Measurements from ENCODE around the gene PPP1R16B.

- TF ChIP-seq CTCF (IDR thresholded peaks at IDR 0.05; ENCODE audit: poor library complexity) (no peak), EZH2 (IDR thresholded peaks at IDR 0.05; ENCODE audit: borderline replicate concordance) (no peak), EZH2phosphoT487 (IDR thresholded peaks at IDR 0.05; ENCODE audit: low read depth, severe bottlenecking, unreplicated experiment) (no peak)
Observed at GRCh38 chr20:38881806-38882440, 76.4 kb downstream of the PPP1R16B start.
